Astrocyte of the cerebellum (primary cell): Measurements from ENCODE around the gene SH2D2A.

ENCODE experiments used
- DNase-seq: peaks from one replicate; pipeline ENCODE4 v3.0.0-alpha.2; 2011; ENCODE audit warnings: low read depth
- H3K4me3 ChIP-seq: 2 replicates; pipeline ENCODE4 v1.5.1; 2011; ENCODE audit warnings: mild to moderate bottlenecking, low read depth, low read length, moderate library complexity
- CTCF ChIP-seq: IDR thresholded peaks from 2 replicates; pipeline ENCODE4 v1.5.1; 2012; ENCODE audit warnings: low read length, low read depth, moderate library complexity, mild to moderate bottlenecking; ENCODE audit errors: missing control alignments
- in situ Hi-C: cut with HindIII; loops from 2 replicates; pipeline ENCODE4 v1.10.0; 2017; ENCODE audit warnings: low sequenced_read_pairs

The SH2D2A gene

DNA sequence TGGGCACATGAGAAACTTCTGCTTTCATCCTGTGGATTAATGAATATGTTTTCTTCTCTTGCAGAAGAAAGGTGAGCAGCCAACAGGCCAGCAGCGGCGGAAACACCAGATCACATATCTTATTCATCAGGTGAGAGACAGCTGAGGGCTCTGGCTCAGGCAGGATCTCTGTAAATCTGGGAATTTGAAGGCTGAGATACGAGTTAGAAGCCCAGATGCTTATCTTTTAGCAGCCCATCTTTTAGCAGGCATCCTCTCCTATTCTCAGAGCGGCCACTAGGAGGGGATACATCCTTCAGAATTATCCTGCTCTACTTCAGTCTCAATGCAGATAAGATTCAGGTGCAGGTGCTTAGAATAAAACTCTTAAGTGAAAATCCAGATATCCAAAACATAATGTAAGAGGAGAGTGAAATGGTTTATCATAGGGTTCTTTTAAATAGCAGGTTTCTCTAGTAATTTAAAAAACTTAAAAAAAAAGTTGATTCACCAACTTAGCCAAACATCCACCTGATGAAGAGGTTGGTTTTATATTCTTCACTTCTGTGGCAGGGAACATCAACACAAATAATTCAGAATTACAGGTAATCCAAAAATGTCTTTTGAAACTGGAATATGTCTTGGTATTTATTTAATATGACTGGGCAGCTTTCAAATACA is 19.3 kb downstream of the SH2D2A start:
- peak; percentile 33 for DNase-seq
- in situ Hi-C loops, result no loop called here
- H3K4me3 ChIP-seq, result no peak overlapping the region
- peak; percentile 89 for TF ChIP-seq CTCF

DNA sequence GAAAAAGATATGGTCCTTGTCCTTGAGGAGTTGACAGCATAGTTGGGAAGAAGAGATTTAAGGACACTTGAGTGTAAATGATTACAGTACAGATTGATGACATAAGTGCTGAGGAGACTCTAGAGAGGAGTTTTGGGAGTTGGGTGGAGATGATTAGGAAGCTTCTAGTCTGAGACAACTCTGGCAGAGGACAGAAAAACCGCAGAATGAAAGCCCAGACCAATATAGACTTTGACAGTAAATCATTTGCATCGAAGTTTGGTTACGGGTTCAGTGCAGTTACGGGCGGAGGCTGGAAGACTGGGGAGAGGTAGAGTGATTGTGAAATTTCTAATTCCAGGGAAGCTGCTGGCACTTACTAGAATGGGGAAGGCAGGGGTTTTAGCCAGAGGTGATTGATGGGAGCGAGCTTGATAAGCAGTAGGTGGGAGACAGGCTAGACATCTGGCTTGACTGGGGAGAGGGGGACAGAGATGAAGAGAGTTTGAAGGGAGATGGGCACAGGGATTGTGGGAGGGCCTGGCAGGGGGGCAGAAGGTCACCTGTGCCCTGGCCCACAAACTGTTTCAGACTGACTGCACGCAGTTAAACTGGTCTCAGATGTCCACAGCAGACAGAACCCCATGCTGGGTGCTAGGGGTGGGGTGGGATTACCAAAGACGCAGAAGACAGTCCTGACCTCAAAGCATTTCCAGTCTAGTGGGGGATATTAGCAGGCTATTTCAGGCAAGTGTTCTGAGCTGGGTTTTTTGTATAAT is 20.1 kb downstream of the SH2D2A start:
- in situ Hi-C loops, result no loop called here
- no peak for DNase-seq
- H3K4me3 ChIP-seq, result no peak overlapping the region
- no peak for TF ChIP-seq CTCF

DNA sequence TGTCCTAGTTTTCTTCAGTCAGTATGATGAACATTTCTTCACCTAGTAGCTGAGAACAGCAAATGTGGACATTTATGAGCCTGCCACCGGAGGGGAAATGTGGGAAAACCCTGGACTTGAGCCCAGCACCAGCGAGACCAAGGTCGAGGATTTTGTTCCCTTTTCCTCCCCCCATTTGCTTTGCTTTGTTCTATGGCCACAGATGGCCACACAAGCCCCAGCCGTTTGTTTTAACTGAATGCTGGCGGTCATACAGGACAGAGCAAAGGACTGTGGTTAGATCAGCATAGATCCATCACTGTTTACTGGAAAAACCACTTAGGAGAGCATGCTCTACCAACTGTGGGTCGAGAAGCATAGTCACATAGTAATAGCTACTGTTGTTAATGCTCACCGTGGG is 20.9 kb downstream of the SH2D2A start:
- DNase-seq, result peak; percentile 51
- no peak for TF ChIP-seq CTCF
- H3K4me3 ChIP-seq, result no peak overlapping the region
- in situ Hi-C loops, result no loop called here

GRCh38 chr1:156795374-156795733 is 21.3 kb downstream of the SH2D2A start:
- no peak for TF ChIP-seq CTCF
- H3K4me3 ChIP-seq, result no peak overlapping the region
- DNase-seq, result no peak
- in situ Hi-C loops, result no loop called here

DNA sequence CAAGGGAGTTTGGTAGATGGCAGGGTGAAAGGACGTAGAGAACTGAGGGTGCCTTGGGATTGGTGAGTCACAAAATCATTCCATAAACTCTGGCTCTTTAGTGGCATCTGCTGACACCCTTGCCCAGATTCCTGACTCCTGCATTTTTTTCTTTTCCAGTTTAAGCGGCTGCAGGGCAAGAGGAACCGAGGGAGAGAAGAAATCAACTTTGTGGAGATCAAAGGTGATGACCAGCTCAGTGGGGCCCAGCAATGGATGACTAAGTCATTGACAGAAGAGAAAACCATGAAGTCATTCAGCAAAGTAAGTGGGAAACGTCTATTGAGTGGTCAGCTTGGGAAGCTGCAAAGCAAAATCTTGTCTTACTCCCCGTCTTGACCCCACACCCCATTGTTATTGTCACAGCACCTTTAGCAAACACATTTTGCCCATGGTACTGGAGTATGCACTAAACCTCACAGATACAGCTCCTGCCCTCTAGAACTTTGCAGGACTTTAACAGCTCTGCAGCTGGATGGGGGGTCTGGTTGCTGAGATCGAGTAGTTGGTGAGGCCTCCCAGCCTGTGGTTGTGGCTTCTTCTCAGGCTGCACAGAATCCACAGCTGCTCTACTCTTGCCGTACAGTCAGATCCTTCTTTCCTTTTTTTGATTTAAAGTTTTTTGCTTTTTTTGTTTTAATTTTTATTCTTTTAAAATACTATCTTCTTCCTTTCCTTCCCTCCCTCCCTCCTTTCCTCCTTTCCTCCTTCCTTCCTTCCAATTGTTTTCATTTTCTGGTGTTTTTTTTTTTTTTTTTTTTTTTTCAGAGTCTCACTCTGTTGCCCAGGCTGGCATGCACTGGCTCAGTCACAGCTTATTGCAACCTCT is 21.9 kb downstream of the SH2D2A start:
- DNase-seq, result no peak
- H3K4me3 ChIP-seq, result no peak overlapping the region
- in situ Hi-C loops, result no loop called here
- no peak for TF ChIP-seq CTCF

- no peak for DNase-seq
- no peak for TF ChIP-seq CTCF
- in situ Hi-C loops, result no loop called here
- no peak overlapping the region for H3K4me3 ChIP-seq
These were observed 26.9 kb downstream of the SH2D2A start for GRCh38 chr1:156789621-156790318.
